Measurements from ENCODE around the gene CLEC4G. TPM values are rescaled to one million over a fixed set of nuclear protein-coding genes. Genes with fewer than 3 reads are reported as not detected.

CLEC4G gene
- total and polyA plus RNA-seq, 2 of the 8 experiments (the other 6 are each of a cell fraction or from before 2014, with no cell fraction given) = 0.35 to 2.9 TPM

DNA sequence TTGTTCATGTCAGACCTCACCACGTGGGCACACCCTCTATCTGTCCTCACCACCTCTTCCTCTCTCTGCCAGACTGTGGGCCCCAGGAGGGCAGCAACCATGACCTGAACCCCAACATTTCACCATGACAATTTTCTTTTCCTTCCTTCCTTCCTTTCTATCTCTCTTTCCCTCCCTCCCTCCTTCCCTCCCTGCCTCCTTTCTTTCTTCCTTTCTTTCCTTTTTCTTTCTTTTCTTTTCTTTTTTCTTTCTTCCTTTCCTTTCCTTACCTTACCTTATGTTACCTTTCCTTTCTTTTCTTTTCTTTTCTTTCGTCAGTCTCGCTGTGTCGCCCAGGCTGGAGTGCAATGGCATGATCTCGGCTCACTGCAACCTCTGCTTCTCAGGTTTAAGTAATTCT lies 21.3 kb downstream of the CLEC4G start:
- H4K8ac ChIP-seq (ENCODE audit: extremely low read depth, insufficient read depth, low read length) = no peak overlapping the region
- POLR2A ChIA-PET (ENCODE audit: partially characterized antibody) = no interaction called here

More for the DNA sequence above, 21.3 kb downstream of the CLEC4G start:
- no peak overlapping the region for H2AFZ ChIP-seq (ENCODE audit: low read length)
- H3K27me3 ChIP-seq (replicated peaks in 1 of 4; ENCODE audit: control insufficient read depth in 3 of 4, extremely low read depth in 1 of 4, insufficient read depth in 3 of 4, low read length in 3 of 4) = no peaks in the 10 kb centered on the region; a peak in 1 of 7 replicates
- H2BK20ac ChIP-seq (ENCODE audit: low read length) = no peak overlapping the region
- H2BK15ac ChIP-seq (ENCODE audit: low read length) = no peak overlapping the region
- no peak overlapping the region for H3K9ac ChIP-seq (replicated peaks in 1 of 4; ENCODE audit: extremely low read depth in 1 of 4, low read depth in 3 of 4, low read length in 3 of 4)
- no peak overlapping the region for H3K14ac ChIP-seq (ENCODE audit: insufficient read length)
- H4K5ac ChIP-seq (ENCODE audit: insufficient read length, low read depth, low read length) = no peak overlapping the region
- WGBS, 2 experiments (ENCODE audit: extremely low coverage in 1 of 2, insufficient coverage in 1 of 2, insufficient read length in 1 of 2, insufficient replicate concordance in 2 of 2, low coverage in 1 of 2, low lambda C conversion rate in 2 of 2, missing lambda C conversion rate in 1 of 2) = 83% methylated on average over 5 of the region's 5 CpGs; no CpG with 5 or more reads in 1 of the 2 experiments
- no peak overlapping the region for H4K91ac ChIP-seq (replicated peaks; ENCODE audit: insufficient read length, low read length)
- TF ChIP-seq SIX5 (IDR thresholded peaks at IDR 0.05; ENCODE audit: low read depth, low read length) (no peak), TAF7 (optimal IDR thresholded peaks at IDR 0.05; ENCODE audit: borderline replicate concordance, low read depth, low read length) (no peak), ZNF274 (IDR thresholded peaks at IDR 0.05; ENCODE audit: borderline replicate concordance, extremely low read depth, low read length) (no peak), CHD2 (IDR thresholded peaks at IDR 0.05; ENCODE audit: low read length) (no peak), FOSL1 (IDR thresholded peaks at IDR 0.05; ENCODE audit: insufficient read depth, low read depth, low read length) (no peak), CBX8 (IDR thresholded peaks at IDR 0.05; ENCODE audit: borderline replicate concordance, low read depth, low read length) (no peak), JUND (IDR thresholded peaks at IDR 0.05; ENCODE audit: low read length) (no peak), TAF1 (IDR thresholded peaks at IDR 0.05; ENCODE audit: low read depth, low read length) (no peak), RFX5 (IDR thresholded peaks at IDR 0.05; ENCODE audit: borderline replicate concordance, low read depth, low read length) (no peak), SP2 (IDR thresholded peaks at IDR 0.05; ENCODE audit: low read length) (no peak)
- H3K56ac ChIP-seq (replicated peaks; ENCODE audit: insufficient read length, low read depth, low read length) = no peak overlapping the region
- H3K23me2 ChIP-seq (ENCODE audit: low read depth, low read length) = 0 out of 2 replicates have a peak, but pooled peaks cover 1% of the 10 kb centered on the region
- DNase-seq (ENCODE audit: low read depth in 1 of 2, low spot score in 2 of 2) (no peak), FAIRE-seq (no peak)
- no peaks in the 10 kb centered on the region for H3K79me2 ChIP-seq (ENCODE audit: control insufficient read depth in 1 of 2, insufficient read depth in 2 of 2, low read length in 2 of 2)
- no peak overlapping the region for H3K27ac ChIP-seq (ENCODE audit: low read depth, low read length)
- H3K4me3 ChIP-seq (ENCODE audit: extremely low read depth in 1 of 4, insufficient read depth in 2 of 4, low read depth in 3 of 4, low read length in 4 of 4) = no peak overlapping the region
- no peak overlapping the region for H3K23ac ChIP-seq (ENCODE audit: insufficient read length)
- H3K79me1 ChIP-seq (ENCODE audit: low read depth, low read length) = no peaks in the 10 kb centered on the region
- H2BK5ac ChIP-seq (ENCODE audit: low read depth, low read length) = no peak overlapping the region
- CTCF ChIA-PET (ENCODE audit: partially characterized antibody) = no interaction called here
- H2AK5ac ChIP-seq (ENCODE audit: low read depth, low read length) = no peak overlapping the region
- H2BK120ac ChIP-seq (replicated peaks; ENCODE audit: low read depth, low read length) = no peak overlapping the region
- no peak overlapping the region for H3K4me2 ChIP-seq (ENCODE audit: insufficient read depth in 1 of 2, low read depth in 2 of 2, low read length in 2 of 2)
- H3K36me3 ChIP-seq (ENCODE audit: control insufficient read depth in 2 of 4, insufficient read depth in 4 of 4, low read length in 3 of 4) = no peaks in the 10 kb centered on the region
- H3K4me1 ChIP-seq (replicated peaks in 1 of 4; ENCODE audit: control insufficient read depth in 3 of 4, insufficient read depth in 4 of 4, low read length in 3 of 4) = no peaks in the 10 kb centered on the region; a peak in 1 of 7 replicates
- H3K4ac ChIP-seq (replicated peaks; ENCODE audit: insufficient read length, low read depth, low read length) = no peak overlapping the region
- H3K9me3 ChIP-seq (ENCODE audit: insufficient read depth in 2 of 2, low read depth in 1 of 2, low read length in 1 of 2) = no peaks in the 10 kb centered on the region
- H4K20me1 ChIP-seq (replicated peaks in 1 of 2; ENCODE audit: control insufficient read depth in 1 of 2, insufficient read depth in 2 of 2, low read length in 2 of 2) = no peaks in the 10 kb centered on the region
- H2BK12ac ChIP-seq (ENCODE audit: low read depth, low read length) = no peak overlapping the region
- no peak overlapping the region for H3K18ac ChIP-seq (ENCODE audit: extremely low read depth, low read length)

Data from H1 (cell line).